IgD-negative memory B cell (primary cell): ENCODE results near the gene SMIM3. TPM values are rescaled to one million over a fixed set of nuclear protein-coding genes. Genes with fewer than 3 reads are reported as not detected.

ENCODE experiments used
- H3K27ac Mint-ChIP-seq, 3 donors: one replicate each; pipeline ENCODE4 v1.8.0; 2020 to 2022; ENCODE audit warnings: mild to moderate bottlenecking in 3 of 3, mixed read lengths in 3 of 3, moderate library complexity in 1 of 3
- H3K27me3 Mint-ChIP-seq: one replicate; pipeline ENCODE4 v1.8.0; 2021; ENCODE audit warnings: mixed read lengths
- H3K36me3 Mint-ChIP-seq: one replicate; pipeline ENCODE4 v1.8.0; 2020; ENCODE audit warnings: mild to moderate bottlenecking, mixed read lengths
- H3K4me1 Mint-ChIP-seq, 3 donors: one replicate each; pipeline ENCODE4 v1.8.0; 2020 to 2022; ENCODE audit warnings: mixed read lengths in 3 of 3, mild to moderate bottlenecking in 1 of 3
- H3K4me3 Mint-ChIP-seq, 4 donors: one replicate each; pipeline ENCODE4 v1.8.0; 2020 to 2022; ENCODE audit warnings: mild to moderate bottlenecking in 4 of 4, mixed read lengths in 4 of 4, moderate library complexity in 3 of 4
- H3K9me3 Mint-ChIP-seq, 3 donors: one replicate each; pipeline ENCODE4 v1.8.0; 2020 to 2021; ENCODE audit warnings: mixed read lengths in 3 of 3, mild to moderate bottlenecking in 1 of 3
- polyA plus RNA-seq: library from polyadenylated mRNA; unstranded; fragments of 300-500 nt; fragmentation: Illumina TruSeq; gene quantifications from one replicate; pipeline ENCODE4 v1.2.3, GENCODE V29; 2021

Gene SMIM3
- polyA plus RNA-seq, 1 donor from 2014 or later = 0.95 TPM

- peaks cover 8 to 30% (median 20%) of the 10 kb centered on the region in 3 donors for H3K4me1 Mint-ChIP-seq
- no peak overlapping the region for H3K27ac Mint-ChIP-seq
- no peaks in the 10 kb centered on the region for H3K9me3 Mint-ChIP-seq
- H3K27me3 Mint-ChIP-seq = no peaks in the 10 kb centered on the region
- no peak overlapping the region for H3K4me3 Mint-ChIP-seq
- H3K36me3 Mint-ChIP-seq = peaks cover 9% of the 10 kb centered on the region
These were observed 20.4 kb upstream of the SMIM3 start for GRCh38 chr5:150758203-150758530.

- Mint-ChIP-seq H3K27me3 (no peaks in the 10 kb centered on the region), H3K9me3 (no peaks in the 10 kb centered on the region), H3K36me3 (peaks cover 9% of the 10 kb centered on the region), H3K4me1 (peaks cover 4 to 28% (median 15%) of the 10 kb centered on the region in 3 donors), H3K4me3 (peak within 1 kb of the TSS in 2 of 4 donors; percentile 64 to 65), H3K27ac (no peak within 1 kb of the TSS)
These were observed 19.8 kb upstream of the SMIM3 start, which contains the start of gene DCTN4 for GRCh38 chr5:150758531-150759333. Gene DCTN4, minus strand, starts transcription at chr5:150759017. Its CDS starts 24 bp downstream, at chr5:150758993.

GRCh38 chr5:150759334-150759583 is 19.3 kb upstream of the SMIM3 start:
- Mint-ChIP-seq H3K27ac (no peak overlapping the region), H3K9me3 (no peaks in the 10 kb centered on the region), H3K27me3 (no peaks in the 10 kb centered on the region), H3K36me3 (peaks cover 9% of the 10 kb centered on the region), H3K4me3 (no peak overlapping the region), H3K4me1 (peaks cover 4 to 24% (median 15%) of the 10 kb centered on the region in 3 donors)

GRCh38 chr5:150762211-150762610 is 16.3 kb upstream of the SMIM3 start:
- no peak overlapping the region for H3K4me3 Mint-ChIP-seq
- H3K27me3 Mint-ChIP-seq = no peaks in the 10 kb centered on the region
- H3K9me3 Mint-ChIP-seq = peaks cover 0 to 4% (median 0%) of the 10 kb centered on the region in 3 donors
- H3K4me1 Mint-ChIP-seq = peaks cover 2 to 10% (median 8%) of the 10 kb centered on the region in 3 donors
- peaks cover 5% of the 10 kb centered on the region for H3K36me3 Mint-ChIP-seq
- no peak overlapping the region for H3K27ac Mint-ChIP-seq

- Mint-ChIP-seq H3K36me3 (peaks cover 5% of the 10 kb centered on the region), H3K27ac (no peak overlapping the region), H3K4me1 (peaks cover 0 to 6% (median 6%) of the 10 kb centered on the region in 3 donors), H3K4me3 (no peak overlapping the region), H3K9me3 (peaks cover 0 to 4% (median 0%) of the 10 kb centered on the region in 3 donors), H3K27me3 (no peaks in the 10 kb centered on the region)
These were observed 15.4 kb upstream of the SMIM3 start for GRCh38 chr5:150763023-150763769.

GRCh38 chr5:150764530-150764929 is 14.0 kb upstream of the SMIM3 start:
- Mint-ChIP-seq H3K36me3 (peaks cover 5% of the 10 kb centered on the region), H3K9me3 (peaks cover 0 to 4% (median 0%) of the 10 kb centered on the region in 3 donors), H3K4me3 (no peak overlapping the region), H3K27me3 (no peaks in the 10 kb centered on the region), H3K27ac (peak overlapping the region in 1 of 3 donors; percentile 5), H3K4me1 (peaks cover 0 to 2% (median 0%) of the 10 kb centered on the region in 3 donors)

- H3K4me3 Mint-ChIP-seq = no peak overlapping the region
- peaks cover 0 to 2% (median 0%) of the 10 kb centered on the region in 3 donors for H3K4me1 Mint-ChIP-seq
- peak overlapping the region in 1 of 3 donors; percentile 5 for H3K27ac Mint-ChIP-seq
- peaks cover 0 to 4% (median 0%) of the 10 kb centered on the region in 3 donors for H3K9me3 Mint-ChIP-seq
- H3K27me3 Mint-ChIP-seq = no peaks in the 10 kb centered on the region
- H3K36me3 Mint-ChIP-seq = peaks cover 5% of the 10 kb centered on the region
These were observed 13.4 kb upstream of the SMIM3 start for GRCh38 chr5:150765011-150765798.

- Mint-ChIP-seq H3K4me3 (no peak overlapping the region), H3K27me3 (no peaks in the 10 kb centered on the region), H3K9me3 (peaks cover 0 to 4% (median 0%) of the 10 kb centered on the region in 3 donors), H3K4me1 (peaks cover 0 to 2% (median 0%) of the 10 kb centered on the region in 3 donors), H3K27ac (no peak overlapping the region), H3K36me3 (peaks cover 3% of the 10 kb centered on the region)
These were observed 12.8 kb upstream of the SMIM3 start for GRCh38 chr5:150765799-150766169.

- peaks cover under 1% of the 10 kb centered on the region for H3K27me3 Mint-ChIP-seq
- no peak overlapping the region for H3K4me3 Mint-ChIP-seq
- H3K9me3 Mint-ChIP-seq = peaks cover 0 to 4% (median 0%) of the 10 kb centered on the region in 3 donors
- H3K4me1 Mint-ChIP-seq = peaks cover 0 to 2% (median 0%) of the 10 kb centered on the region in 3 donors
- peaks cover 2% of the 10 kb centered on the region for H3K36me3 Mint-ChIP-seq
- no peak overlapping the region for H3K27ac Mint-ChIP-seq
These were observed 12.3 kb upstream of the SMIM3 start for GRCh38 chr5:150766251-150766650.

GRCh38 chr5:150771034-150771795 is 7.3 kb upstream of the SMIM3 start:
- Mint-ChIP-seq H3K4me1 (peaks cover 0 to 5% (median 0%) of the 10 kb centered on the region in 3 donors), H3K27me3 (peaks cover 10% of the 10 kb centered on the region), H3K9me3 (peaks cover 0 to 4% (median 0%) of the 10 kb centered on the region in 3 donors), H3K27ac (no peak overlapping the region), H3K36me3 (peaks cover 2% of the 10 kb centered on the region), H3K4me3 (no peak overlapping the region)

GRCh38 chr5:150774145-150774544 is 4.4 kb upstream of the SMIM3 start:
- H3K9me3 Mint-ChIP-seq = peaks cover 0 to 4% (median 0%) of the 10 kb centered on the region in 3 donors
- H3K4me3 Mint-ChIP-seq = no peak overlapping the region
- H3K4me1 Mint-ChIP-seq = peaks cover 0 to 5% (median 2%) of the 10 kb centered on the region in 3 donors
- no peak overlapping the region for H3K27ac Mint-ChIP-seq
- peaks cover 2% of the 10 kb centered on the region for H3K36me3 Mint-ChIP-seq
- peaks cover 25% of the 10 kb centered on the region for H3K27me3 Mint-ChIP-seq

GRCh38 chr5:150777685-150778084 is 872 bp upstream of the SMIM3 start:
- H3K4me1 Mint-ChIP-seq = peaks cover 7 to 12% (median 12%) of the 10 kb centered on the region in 3 donors

GRCh38 chr5:150778088-150778516 is 455 bp upstream of the SMIM3 start:
- Mint-ChIP-seq H3K9me3 (peaks cover 0 to 2% (median 0%) of the 10 kb centered on the region in 3 donors), H3K36me3 (no peaks in the 10 kb centered on the region), H3K27ac (no peak overlapping the region), H3K4me3 (peak overlapping the region in 3 of 4 donors; percentile 65 to 80 (median 69)), H3K4me1 (peaks cover 9 to 14% (median 12%) of the 10 kb centered on the region in 3 donors), H3K27me3 (peaks cover 26% of the 10 kb centered on the region)

More at GRCh38 chr5:150777685-150778084, 872 bp upstream of the SMIM3 start:
- Mint-ChIP-seq H3K4me3 (peak overlapping the region in 3 of 4 donors; percentile 65 to 80 (median 69)), H3K27ac (no peak overlapping the region), H3K27me3 (peaks cover 26% of the 10 kb centered on the region), H3K9me3 (peaks cover 0 to under 1% (median 0%) of the 10 kb centered on the region in 3 donors), H3K36me3 (no peaks in the 10 kb centered on the region)
